ENCODE measurements around the gene RAD51AP1.
A peak's percentile ranks its signal among the peaks of the same experiment; 100 is the strongest.

The RAD51AP1 gene

DNA sequence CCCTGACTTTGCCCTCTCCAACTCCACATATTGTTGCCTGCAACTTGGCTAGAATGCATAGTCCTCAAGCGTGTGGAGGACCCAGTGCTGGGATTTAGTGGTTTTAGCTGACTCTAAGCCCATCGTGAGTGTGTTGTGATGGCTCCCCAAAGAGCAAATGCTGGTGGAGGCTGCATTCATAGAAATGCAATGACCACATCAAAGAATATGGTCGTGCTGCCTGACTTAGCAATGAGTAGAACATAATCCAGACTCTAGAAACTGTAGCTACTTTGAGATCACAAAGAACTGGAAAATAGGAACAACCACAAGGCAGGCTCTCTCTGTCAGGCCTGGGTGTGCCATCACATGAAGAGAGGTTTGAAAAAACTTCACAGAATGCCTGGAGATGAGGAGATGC, 24.6 kb downstream of the RAD51AP1 start:
- H3K27ac Mint-ChIP-seq: no peak overlapping the region
- H3K36me3 Mint-ChIP-seq (ENCODE audit: low read depth): peaks cover 5% of the 10 kb centered on the region

DNA sequence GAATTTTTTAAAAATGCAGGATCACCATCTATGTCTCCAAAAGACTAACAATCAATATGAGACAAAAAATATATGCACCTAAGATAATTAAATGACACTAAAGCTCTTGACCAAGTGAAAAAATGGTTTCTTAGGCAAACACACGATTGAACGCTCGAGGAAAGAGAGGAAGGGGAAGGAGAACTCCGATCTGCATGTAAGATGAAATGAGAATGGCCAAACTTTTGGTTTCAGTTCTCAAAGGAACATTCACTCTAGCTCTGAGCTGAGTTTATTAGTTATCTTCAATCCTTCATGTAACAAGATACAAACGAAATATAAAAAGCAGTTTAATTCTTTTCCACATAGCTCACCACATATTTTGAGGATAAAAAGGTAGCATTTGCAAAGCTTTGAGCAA, 26.1 kb downstream of the RAD51AP1 start:
- H3K36me3 Mint-ChIP-seq (ENCODE audit: low read depth): peaks cover 5% of the 10 kb centered on the region
- no peak for DNase-seq
- H3K27me3 Mint-ChIP-seq (ENCODE audit: low read depth, poor library complexity): peaks cover 22% of the 10 kb centered on the region
- H3K4me1 Mint-ChIP-seq: peaks cover 23% of the 10 kb centered on the region
- TF ChIP-seq, protein P1, sequence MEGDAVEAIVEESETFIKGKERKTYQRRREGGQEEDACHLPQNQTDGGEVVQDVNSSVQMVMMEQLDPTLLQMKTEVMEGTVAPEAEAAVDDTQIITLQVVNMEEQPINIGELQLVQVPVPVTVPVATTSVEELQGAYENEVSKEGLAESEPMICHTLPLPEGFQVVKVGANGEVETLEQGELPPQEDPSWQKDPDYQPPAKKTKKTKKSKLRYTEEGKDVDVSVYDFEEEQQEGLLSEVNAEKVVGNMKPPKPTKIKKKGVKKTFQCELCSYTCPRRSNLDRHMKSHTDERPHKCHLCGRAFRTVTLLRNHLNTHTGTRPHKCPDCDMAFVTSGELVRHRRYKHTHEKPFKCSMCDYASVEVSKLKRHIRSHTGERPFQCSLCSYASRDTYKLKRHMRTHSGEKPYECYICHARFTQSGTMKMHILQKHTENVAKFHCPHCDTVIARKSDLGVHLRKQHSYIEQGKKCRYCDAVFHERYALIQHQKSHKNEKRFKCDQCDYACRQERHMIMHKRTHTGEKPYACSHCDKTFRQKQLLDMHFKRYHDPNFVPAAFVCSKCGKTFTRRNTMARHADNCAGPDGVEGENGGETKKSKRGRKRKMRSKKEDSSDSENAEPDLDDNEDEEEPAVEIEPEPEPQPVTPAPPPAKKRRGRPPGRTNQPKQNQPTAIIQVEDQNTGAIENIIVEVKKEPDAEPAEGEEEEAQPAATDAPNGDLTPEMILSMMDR (IDR thresholded peaks at IDR 0.05): no peak
- H3K9me3 Mint-ChIP-seq: no peaks in the 10 kb centered on the region
- H3K27ac Mint-ChIP-seq: no peak overlapping the region
- no peak overlapping the region for H3K4me3 Mint-ChIP-seq

More for the DNA sequence above, 24.6 kb downstream of the RAD51AP1 start:
- DNase-seq: no peak
- Mint-ChIP-seq H3K27me3 (ENCODE audit: low read depth, poor library complexity) (peaks cover 22% of the 10 kb centered on the region), H3K4me3 (peak overlapping the region; percentile 21), H3K9me3 (no peaks in the 10 kb centered on the region), H3K4me1 (peaks cover 23% of the 10 kb centered on the region)
- TF ChIP-seq, protein P1 (IDR thresholded peaks at IDR 0.05): no peak

DNA sequence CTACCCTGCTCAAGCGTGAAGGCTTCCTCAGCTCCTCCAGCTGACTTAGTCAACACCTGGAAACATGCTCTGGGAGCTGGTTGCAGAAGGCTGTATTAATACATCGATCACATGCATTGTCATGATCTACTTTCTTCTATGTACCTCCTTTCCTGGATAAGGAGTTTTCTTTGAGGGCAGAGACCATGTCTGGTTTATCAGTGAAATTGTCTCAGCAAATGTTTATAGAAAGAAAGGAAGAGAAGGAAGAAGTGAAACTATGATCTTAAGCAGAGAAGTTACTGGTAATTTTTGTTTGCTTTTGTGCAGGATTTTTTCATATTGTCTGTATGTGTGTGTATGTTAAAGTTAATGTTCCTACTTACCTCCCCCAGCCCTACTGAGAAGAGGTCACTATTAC, 27.8 kb downstream of the RAD51AP1 start:
- Mint-ChIP-seq H3K4me3 (no peak overlapping the region), H3K4me1 (peaks cover 23% of the 10 kb centered on the region), H3K9me3 (no peaks in the 10 kb centered on the region), H3K27ac (no peak overlapping the region), H3K36me3 (ENCODE audit: low read depth) (no peaks in the 10 kb centered on the region), H3K27me3 (ENCODE audit: low read depth, poor library complexity) (peaks cover 22% of the 10 kb centered on the region)
- DNase-seq: no peak
- TF ChIP-seq, protein P1 (IDR thresholded peaks at IDR 0.05): no peak

DNA sequence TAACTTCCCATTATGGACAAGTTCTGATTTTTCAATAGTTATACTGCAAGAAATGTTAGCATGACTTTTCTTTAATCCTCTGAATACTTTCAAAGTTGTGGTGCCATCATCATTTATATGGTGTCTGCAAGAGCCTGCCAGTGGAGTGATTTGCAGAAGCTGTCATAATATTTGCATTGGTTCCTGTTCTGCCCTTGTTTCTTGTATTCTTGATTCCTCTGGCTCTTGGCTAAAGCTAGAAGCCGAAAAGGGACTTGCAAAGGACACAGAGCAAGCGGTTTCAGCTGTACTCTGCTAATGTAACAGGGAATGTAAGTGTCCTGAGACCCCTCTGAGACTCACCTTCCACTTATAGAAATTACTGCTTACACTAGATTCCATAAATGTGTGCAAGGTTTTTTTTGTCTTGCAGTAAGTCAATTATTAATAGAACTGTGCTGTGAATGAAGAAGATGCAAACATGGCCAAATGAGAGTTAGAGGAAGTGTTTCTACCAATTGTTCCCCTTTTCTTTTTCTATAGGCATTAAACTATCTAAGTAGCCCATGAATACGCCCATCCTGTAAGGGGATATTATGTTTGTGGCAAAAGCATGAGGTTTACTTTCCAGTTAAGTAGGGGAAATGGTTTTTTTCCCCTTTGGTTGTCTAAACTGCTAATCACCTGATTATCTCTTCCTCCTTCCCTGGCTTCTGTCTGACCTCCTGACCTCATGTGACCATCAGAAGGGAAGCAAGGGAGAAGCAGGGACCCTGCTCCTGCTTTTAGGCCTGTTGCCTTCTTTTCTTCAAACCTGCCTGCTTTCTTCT, 28.6 kb downstream of the RAD51AP1 start:
- no peaks in the 10 kb centered on the region for H3K36me3 Mint-ChIP-seq (ENCODE audit: low read depth)
- H3K4me1 Mint-ChIP-seq: peaks cover 16% of the 10 kb centered on the region
- TF ChIP-seq, protein P1 (IDR thresholded peaks at IDR 0.05): no peak
- peaks cover 14% of the 10 kb centered on the region for H3K27me3 Mint-ChIP-seq (ENCODE audit: low read depth, poor library complexity)
- H3K9me3 Mint-ChIP-seq: no peaks in the 10 kb centered on the region
- H3K27ac Mint-ChIP-seq: no peak overlapping the region
- DNase-seq: no peak
- no peak overlapping the region for H3K4me3 Mint-ChIP-seq

DNA sequence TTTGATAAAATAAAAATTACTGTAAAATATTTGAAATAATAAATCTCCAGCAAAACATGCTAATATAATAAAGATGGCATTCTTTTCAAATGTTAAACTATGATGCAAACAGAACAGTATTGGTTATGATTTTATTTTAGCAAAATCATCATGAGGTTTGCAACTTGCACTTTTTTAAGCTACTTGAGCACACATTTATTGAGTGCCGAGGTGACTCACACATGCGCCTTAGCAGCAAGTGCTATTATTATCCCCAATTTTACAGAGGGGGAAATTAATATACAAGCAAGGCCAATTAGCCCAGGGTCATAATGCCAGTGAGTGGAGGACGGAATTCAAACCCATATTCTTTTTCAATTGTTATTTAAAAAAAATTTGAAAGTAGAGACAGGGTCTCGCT, 30.6 kb downstream of the RAD51AP1 start:
- no peaks in the 10 kb centered on the region for H3K36me3 Mint-ChIP-seq (ENCODE audit: low read depth)
- no peaks in the 10 kb centered on the region for H3K9me3 Mint-ChIP-seq
- H3K27me3 Mint-ChIP-seq (ENCODE audit: low read depth, poor library complexity): peaks cover 16% of the 10 kb centered on the region
- DNase-seq: no peak
- H3K4me3 Mint-ChIP-seq: no peak overlapping the region
- H3K4me1 Mint-ChIP-seq: peaks cover 5% of the 10 kb centered on the region
- H3K27ac Mint-ChIP-seq: no peak overlapping the region
- TF ChIP-seq, protein P1 (IDR thresholded peaks at IDR 0.05): no peak

DNA sequence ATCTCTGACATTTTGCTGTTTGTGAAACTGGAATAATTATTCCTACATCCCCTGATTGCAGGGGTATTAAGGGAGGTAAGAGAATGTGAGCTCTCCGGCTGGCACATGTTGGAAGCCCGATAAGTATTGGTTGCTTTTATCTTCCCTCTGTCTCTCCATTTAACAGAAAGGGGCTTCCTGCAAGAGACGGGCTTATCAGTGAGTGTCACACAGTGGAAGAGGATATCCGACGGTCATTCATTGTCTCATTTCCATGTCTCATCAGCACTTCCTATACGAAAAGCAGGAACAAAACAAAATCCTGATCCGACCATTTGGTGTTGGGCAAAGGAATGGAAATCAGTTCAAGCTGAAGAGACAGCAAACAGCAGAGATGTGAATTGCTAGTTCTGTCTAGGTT, 34.0 kb downstream of the RAD51AP1 start:
- no peak for DNase-seq
- Mint-ChIP-seq H3K36me3 (ENCODE audit: low read depth) (no peaks in the 10 kb centered on the region), H3K4me3 (no peak overlapping the region), H3K27ac (no peak overlapping the region), H3K27me3 (ENCODE audit: low read depth, poor library complexity) (peaks cover 24% of the 10 kb centered on the region), H3K9me3 (no peaks in the 10 kb centered on the region), H3K4me1 (peaks cover 3% of the 10 kb centered on the region)
- TF ChIP-seq, protein P1 (IDR thresholded peaks at IDR 0.05): no peak

Measured in nephron progenitor cell (in vitro differentiated cells).